ENCODE results near the gene SERP2. TPM values are rescaled to one million over a fixed set of nuclear protein-coding genes. Genes with fewer than 3 reads are reported as not detected.

SERP2 gene
- total and polyA plus RNA-seq, 9 of the 15 experiments (the other 6 are each of a cell fraction or from before 2014, with no cell fraction given): 0.13 TPM; not detected in 8

DNA sequence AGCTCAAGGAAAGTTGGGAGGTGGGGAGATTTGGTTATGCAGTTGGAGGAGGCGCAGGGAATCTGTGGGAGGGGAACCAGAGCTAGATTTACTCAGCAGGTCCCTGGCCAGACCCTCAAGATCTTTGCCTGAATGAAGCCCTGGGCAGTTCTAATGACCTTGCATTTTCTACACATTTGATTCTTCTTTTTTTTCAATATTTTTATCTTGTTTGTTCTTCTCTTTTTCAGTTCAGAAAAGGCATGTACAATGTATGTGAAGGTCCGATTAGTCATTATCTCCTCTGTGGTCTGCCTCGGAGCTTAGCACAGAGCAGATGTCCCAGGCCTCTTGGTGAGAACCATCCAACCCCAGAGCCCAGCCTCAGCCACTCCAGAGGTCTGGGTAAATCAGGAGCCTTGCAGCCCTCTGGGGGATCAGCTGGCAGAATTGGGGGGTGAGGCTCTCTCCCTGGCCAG lies 24.2 kb downstream of the SERP2 start (continued):
- TF ChIP-seq, protein P1, sequence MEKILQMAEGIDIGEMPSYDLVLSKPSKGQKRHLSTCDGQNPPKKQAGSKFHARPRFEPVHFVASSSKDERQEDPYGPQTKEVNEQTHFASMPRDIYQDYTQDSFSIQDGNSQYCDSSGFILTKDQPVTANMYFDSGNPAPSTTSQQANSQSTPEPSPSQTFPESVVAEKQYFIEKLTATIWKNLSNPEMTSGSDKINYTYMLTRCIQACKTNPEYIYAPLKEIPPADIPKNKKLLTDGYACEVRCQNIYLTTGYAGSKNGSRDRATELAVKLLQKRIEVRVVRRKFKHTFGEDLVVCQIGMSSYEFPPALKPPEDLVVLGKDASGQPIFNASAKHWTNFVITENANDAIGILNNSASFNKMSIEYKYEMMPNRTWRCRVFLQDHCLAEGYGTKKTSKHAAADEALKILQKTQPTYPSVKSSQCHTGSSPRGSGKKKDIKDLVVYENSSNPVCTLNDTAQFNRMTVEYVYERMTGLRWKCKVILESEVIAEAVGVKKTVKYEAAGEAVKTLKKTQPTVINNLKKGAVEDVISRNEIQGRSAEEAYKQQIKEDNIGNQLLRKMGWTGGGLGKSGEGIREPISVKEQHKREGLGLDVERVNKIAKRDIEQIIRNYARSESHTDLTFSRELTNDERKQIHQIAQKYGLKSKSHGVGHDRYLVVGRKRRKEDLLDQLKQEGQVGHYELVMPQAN (IDR thresholded peaks at IDR 0.05; ENCODE audit: borderline replicate concordance): no peak
- TF ChIP-seq NFE2L1 (tag; IDR thresholded peaks at IDR 0.05; ENCODE audit: borderline replicate concordance, low read depth) (no peak), PHF20 (IDR thresholded peaks at IDR 0.05; ENCODE audit: partially characterized antibody) (no peak), SIRT6 (IDR thresholded peaks at IDR 0.05; ENCODE audit: low read depth, low read length) (no peak), SIN3B (IDR thresholded peaks at IDR 0.05; ENCODE audit: low read depth) (no peak), MAFG (tag; conservative IDR thresholded peaks at IDR 0.05) (peak; percentile 77), L3MBTL2 (IDR thresholded peaks at IDR 0.05) (no peak), MCM5 (IDR thresholded peaks at IDR 0.05; ENCODE audit: low read depth) (no peak), CCAR2 (IDR thresholded peaks at IDR 0.05; ENCODE audit: low read depth, low read length) (no peak), ZNF175 (CRISPR knock-in tag; IDR thresholded peaks at IDR 0.05; ENCODE audit: low read depth) (no peak), ZNF644 (tag; IDR thresholded peaks at IDR 0.05; ENCODE audit: low read depth) (no peak)
- TF ChIP-seq, protein P2, sequence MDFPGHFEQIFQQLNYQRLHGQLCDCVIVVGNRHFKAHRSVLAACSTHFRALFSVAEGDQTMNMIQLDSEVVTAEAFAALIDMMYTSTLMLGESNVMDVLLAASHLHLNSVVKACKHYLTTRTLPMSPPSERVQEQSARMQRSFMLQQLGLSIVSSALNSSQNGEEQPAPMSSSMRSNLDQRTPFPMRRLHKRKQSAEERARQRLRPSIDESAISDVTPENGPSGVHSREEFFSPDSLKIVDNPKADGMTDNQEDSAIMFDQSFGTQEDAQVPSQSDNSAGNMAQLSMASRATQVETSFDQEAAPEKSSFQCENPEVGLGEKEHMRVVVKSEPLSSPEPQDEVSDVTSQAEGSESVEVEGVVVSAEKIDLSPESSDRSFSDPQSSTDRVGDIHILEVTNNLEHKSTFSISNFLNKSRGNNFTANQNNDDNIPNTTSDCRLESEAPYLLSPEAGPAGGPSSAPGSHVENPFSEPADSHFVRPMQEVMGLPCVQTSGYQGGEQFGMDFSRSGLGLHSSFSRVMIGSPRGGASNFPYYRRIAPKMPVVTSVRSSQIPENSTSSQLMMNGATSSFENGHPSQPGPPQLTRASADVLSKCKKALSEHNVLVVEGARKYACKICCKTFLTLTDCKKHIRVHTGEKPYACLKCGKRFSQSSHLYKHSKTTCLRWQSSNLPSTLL (IDR thresholded peaks at IDR 0.05): no peak
- TF ChIP-seq, protein P3, sequence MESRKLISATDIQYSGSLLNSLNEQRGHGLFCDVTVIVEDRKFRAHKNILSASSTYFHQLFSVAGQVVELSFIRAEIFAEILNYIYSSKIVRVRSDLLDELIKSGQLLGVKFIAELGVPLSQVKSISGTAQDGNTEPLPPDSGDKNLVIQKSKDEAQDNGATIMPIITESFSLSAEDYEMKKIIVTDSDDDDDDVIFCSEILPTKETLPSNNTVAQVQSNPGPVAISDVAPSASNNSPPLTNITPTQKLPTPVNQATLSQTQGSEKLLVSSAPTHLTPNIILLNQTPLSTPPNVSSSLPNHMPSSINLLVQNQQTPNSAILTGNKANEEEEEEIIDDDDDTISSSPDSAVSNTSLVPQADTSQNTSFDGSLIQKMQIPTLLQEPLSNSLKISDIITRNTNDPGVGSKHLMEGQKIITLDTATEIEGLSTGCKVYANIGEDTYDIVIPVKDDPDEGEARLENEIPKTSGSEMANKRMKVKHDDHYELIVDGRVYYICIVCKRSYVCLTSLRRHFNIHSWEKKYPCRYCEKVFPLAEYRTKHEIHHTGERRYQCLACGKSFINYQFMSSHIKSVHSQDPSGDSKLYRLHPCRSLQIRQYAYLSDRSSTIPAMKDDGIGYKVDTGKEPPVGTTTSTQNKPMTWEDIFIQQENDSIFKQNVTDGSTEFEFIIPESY (CRISPR knock-in tag; IDR thresholded peaks at IDR 0.05): no peak
- TF ChIP-seq, protein P4, sequence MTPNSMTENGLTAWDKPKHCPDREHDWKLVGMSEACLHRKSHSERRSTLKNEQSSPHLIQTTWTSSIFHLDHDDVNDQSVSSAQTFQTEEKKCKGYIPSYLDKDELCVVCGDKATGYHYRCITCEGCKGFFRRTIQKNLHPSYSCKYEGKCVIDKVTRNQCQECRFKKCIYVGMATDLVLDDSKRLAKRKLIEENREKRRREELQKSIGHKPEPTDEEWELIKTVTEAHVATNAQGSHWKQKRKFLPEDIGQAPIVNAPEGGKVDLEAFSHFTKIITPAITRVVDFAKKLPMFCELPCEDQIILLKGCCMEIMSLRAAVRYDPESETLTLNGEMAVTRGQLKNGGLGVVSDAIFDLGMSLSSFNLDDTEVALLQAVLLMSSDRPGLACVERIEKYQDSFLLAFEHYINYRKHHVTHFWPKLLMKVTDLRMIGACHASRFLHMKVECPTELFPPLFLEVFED (CRISPR knock-in tag; conservative IDR thresholded peaks at IDR 0.05): no peak
- TF ChIP-seq, protein P5, sequence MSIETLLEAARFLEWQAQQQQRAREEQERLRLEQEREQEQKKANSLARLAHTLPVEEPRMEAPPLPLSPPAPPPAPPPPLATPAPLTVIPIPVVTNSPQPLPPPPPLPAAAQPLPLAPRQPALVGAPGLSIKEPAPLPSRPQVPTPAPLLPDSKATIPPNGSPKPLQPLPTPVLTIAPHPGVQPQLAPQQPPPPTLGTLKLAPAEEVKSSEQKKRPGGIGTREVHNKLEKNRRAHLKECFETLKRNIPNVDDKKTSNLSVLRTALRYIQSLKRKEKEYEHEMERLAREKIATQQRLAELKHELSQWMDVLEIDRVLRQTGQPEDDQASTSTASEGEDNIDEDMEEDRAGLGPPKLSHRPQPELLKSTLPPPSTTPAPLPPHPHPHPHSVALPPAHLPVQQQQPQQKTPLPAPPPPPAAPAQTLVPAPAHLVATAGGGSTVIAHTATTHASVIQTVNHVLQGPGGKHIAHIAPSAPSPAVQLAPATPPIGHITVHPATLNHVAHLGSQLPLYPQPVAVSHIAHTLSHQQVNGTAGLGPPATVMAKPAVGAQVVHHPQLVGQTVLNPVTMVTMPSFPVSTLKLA (conservative IDR thresholded peaks at IDR 0.05): peak in 1 of 2 experiments; percentile 53; a peak in 1 of 4 replicates

Measured in K562 (cell line).